Ureter (tissue), 1 donor: Measurements from ENCODE around the gene NDST4. TPM values are rescaled to one million over a fixed set of nuclear protein-coding genes. Genes with fewer than 3 reads are reported as not detected.

Experiments used
- DNase-seq: peaks from one replicate; pipeline ENCODE4 v3.0.0-alpha.2; 2020; ENCODE audit warnings: low spot score
- total RNA-seq: library from RNA; stranded (reverse); gene quantifications from one replicate; pipeline ENCODE4 v1.2.4, GENCODE V29; 2023
- donor health status: DM: yes; HTN: yes; CAD: no.

NDST4 gene
- total RNA-seq, 1 donor from 2014 or later = not detected

DNA sequence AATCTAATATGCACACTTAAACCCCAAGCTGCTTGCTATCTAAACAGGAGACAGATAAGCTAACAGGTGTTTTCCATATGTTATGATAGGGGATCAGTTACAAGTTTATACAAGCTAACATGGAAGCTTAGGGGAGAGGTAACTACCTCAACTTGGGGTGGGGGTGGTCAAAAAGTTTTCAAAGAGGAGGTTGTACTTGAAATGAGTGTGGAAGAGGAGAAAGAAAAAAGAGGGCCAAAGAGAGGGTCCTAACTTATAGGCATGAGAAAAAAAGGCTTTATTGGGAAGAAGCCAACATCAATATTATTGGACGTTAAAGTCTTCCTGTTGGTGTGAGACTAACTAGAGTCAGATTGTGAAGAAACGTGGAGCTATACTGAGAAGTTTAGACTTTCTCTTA, 205.9 kb downstream of the NDST4 start:
- DNase-seq = no peak

DNA sequence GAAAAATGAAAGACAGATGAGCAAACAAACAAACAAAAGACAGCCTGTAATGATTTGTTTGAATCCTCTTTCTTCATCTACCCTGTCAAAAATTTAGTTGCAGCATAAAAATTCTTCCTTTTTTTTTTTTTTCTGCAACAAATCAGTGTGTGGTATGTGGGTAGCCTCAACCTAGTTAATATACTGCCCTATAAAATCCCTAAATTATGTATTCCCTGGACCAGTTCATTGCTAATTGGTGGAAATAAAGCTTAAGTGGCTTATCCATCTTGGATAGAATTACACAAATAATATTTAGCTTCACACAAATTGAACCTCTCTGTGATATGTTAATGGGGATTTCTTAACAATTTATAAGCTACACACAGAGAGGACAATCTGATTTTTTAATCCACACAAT, 208.4 kb downstream of the NDST4 start:
- no peak for DNase-seq

DNA sequence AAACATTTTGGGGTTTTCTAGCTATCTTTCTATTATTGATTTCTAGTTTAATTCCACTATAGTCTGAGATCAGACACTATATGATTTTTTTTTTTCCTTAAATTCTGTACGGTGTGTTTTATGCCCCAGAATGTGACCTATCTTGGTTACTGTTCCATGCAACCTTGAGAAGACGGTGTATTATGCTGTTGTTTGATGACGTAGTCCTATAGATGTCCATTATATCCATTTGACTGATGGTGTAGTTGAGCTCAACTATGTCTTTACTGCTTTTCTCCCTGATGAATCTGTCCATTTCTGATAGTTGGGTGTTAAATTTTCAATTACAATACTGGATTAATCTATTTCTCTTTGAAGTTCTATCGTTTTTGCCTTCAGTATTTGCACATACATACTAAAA, 212.5 kb downstream of the NDST4 start:
- DNase-seq = no peak

DNA sequence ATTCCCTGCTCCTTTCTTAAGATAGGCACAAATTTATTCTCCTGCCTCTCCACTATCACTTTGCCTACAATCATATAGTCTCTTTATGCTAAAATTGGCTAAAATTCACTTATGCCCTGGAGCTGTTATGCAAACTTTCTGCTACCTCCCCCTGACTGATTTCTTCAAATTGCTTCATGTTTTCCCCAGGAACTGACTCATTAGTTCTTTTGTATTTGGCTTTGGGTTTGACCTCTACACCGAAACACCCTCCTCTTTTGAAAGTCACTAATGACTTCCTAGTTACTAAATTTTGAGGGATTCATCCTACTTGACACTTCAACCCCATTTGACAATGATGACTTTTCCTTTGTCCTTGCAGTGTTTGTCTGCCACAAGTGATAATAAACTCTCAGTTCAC, 222.6 kb downstream of the NDST4 start:
- DNase-seq = no peak

DNA sequence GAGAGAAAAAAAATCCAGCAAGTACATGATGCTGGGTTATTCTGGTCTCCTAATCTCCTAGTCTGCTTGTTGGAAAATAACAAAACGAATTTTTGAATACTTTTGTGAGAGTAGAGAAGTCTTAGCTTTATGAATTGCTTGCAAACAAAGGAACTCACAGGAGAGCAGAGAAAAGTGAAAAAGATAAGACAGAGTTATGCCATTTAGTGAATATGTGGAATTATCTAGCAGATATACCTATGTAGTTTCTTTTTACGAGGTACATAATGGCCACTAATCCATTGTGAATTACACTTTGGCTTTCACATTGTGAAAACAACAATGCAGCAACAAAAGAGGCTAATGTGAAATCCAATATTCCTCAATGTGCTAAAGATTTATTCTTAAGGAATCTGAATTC, 226.7 kb downstream of the NDST4 start:
- DNase-seq = no peak

DNA sequence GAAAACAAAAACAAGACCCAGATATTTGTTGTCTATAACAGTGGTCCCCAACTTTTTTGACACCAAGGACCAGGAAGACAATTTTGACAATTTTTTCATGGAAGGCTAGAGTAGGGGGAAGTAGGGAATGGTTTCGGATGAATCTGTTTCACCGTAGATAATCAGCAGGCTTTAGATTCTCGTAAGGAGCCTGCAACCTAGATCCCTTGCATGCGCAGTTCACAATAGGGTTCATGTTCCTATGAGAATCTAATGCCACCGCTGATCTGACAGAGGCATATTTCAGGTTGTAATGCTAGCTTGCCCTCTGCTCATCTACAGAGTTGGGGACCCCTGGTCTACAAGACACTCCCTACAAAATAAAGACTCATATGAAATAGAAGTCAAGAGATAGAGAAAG, 229.8 kb downstream of the NDST4 start:
- no peak for DNase-seq

DNA sequence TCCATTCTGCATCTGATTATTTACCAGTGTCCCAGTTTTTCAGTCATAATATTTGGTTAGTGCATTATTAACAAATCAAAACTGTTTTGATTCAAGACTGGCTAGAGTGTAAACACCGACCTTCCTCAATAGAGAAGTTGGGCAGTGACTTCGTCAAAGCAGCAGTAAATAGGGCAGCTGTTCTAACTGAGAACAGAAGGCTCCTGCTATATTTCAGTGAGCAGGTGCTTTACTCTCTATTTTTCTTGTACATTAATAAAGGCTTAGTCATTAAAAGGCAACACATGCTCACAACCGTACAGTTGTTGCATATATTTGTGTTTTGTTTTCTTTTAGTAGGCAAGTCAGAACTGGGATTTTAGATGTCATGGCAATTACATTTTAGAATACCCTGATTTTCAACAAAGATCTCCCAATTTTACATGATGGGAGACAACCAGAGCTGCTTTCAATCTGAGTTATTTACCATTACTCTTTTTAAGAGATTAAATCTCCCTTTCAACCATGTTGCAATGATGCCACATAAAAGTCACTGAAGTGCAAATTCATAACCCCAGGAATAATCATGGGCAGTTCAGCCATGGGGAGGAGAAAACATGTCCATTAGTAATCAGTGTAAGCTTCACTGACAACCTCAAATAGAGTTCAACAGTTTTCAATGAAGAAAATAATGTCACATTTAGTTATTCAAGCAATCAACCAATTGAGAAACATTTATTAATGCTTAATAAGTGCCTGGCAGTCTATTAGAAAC, 233.3 kb downstream of the NDST4 start:
- DNase-seq = no peak

DNA sequence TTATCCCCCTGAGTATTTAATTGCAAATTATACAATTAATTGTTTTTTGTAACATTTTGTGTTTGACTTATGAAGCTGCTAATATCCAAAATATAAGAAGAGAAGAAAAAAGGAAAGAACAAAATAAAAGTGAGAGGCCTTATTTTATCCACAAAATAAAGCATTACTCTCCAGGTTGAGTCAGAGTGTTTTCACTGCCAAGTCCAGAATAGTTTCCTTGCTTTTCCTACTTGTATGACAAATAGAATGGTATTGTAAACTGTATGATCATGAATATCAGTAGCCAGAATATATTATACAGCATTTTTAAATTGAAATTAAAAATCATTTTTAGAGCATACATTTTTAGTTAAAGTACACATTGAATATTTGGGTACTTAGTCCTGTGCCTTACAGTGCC, 237.8 kb downstream of the NDST4 start:
- no peak for DNase-seq

DNA sequence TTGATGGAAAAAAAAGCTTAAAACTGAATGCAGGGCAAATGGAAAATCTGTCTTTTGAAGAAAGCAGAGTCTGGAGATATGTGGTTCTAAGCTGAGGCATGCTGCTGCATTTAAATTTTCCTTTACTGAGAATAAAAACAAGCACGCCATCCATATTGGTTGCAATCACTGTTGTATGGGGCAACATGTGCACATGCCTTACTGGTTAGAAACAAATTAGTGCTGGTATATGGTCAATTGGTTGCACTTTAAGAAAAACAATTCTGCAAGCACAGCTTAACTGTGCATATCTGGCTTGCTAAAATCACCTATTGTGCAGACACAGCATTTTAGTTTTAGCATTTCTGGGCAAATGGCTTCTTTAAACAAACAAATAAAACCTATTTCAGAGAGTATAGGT, 239.1 kb downstream of the NDST4 start:
- DNase-seq = no peak

DNA sequence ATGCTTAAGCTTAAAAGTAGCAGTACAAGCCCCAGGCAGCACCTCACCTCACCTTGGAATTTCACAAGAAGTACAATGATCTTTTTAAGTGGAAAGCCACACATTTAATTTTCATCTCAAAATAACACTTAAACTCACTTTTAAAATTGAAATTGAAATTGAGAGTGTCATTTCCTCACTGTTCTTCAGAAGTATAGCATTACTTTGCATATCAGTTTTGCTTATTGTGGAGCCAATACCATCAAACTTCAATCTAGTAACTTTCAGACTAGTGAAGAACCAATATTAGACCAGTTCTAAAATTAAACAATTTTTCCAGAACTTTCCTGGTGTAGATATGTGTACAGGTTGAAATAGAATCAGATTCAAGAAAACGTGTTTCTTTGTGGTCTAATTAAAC, 242.4 kb downstream of the NDST4 start:
- no peak for DNase-seq

DNA sequence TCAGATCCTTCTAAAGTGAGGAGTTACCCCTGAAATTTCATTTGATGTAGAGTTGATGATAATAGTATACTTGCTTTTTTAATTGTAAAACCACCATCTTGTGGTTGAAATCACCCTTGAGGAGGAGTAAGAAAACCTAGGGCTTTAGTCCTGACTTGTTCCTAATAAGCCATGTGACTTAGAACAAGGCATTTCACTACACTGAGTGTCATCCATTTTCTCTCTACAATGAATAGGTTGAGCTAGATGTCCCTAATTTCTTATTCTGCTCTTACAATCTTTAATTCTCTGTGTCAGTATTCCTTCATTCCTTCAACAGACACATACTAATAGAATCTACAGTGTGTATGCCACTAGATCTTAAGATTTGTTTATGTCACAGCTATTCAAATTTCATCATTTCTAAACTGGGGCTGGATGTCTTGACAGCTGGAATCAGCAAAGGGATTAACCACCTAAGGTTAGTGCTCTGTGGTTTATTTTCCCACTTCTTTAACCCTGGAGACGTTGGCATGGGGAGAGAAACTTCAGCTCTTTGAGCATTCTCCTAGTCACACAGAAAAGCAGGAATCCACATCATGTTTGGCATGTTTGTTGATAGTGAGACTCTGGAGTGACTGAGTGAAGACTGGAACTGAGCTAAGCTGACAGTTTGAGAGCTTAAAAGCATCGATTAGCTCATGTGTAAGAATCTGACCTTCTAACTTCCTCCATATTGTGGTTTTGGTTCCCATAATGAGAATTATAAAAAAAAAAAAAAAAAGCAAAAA, 246.3 kb downstream of the NDST4 start:
- DNase-seq = no peak

DNA sequence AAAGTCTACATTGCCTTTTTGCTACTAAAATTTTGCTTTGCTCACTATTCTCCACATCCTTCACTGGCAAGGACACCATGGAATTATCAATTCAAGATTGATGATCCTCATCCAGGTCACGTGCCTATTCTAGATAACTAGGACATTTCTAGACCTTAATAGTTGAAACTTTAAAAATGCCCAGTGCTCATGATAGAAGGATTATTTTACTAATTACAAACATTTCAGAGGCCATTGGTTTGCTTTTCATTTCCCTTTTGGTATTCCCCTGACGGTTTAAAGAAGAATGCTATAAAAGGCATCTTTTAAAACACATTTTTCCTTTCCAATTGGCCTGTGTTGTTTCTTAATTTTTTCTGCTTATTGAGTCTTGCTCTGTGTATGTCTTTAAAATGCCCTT, 249.4 kb downstream of the NDST4 start:
- no peak for DNase-seq

DNA sequence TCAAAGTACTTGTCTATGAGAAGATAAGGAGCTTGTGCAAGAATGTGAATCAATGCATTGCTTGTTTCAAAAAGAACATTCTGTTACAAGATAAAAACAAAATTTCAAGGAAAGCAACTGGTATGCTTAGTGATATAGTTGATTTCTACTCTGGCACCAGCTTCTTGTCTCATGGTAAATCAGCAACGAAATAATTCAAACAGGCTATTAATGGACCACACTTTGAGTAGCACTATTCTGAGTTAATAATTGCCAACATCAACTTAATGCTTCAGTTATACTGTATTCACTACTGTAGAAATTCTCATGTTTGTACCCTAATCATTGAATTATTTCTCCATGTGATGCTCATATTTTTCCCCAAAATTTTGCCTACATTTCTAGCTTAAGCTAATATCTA, 252.6 kb downstream of the NDST4 start:
- no peak for DNase-seq

DNA sequence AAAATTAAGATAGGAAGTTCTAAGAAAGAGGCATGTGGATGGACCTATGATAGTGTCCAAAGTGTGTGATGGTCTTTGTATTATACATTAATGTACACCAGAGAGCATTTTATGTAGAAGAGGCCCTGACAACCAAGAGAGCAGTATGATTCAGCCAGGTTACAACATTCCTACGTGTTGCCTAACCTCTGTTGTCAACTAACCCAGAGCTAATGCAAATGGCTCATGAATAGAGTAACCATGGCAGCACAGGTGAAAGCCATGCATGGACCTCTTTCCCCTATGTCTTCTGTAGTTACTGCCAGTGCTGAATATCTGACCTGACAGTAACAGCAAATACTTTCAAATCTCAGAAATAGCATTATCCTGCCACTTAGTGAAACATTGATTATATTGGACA, 255.6 kb downstream of the NDST4 start:
- DNase-seq = no peak

DNA sequence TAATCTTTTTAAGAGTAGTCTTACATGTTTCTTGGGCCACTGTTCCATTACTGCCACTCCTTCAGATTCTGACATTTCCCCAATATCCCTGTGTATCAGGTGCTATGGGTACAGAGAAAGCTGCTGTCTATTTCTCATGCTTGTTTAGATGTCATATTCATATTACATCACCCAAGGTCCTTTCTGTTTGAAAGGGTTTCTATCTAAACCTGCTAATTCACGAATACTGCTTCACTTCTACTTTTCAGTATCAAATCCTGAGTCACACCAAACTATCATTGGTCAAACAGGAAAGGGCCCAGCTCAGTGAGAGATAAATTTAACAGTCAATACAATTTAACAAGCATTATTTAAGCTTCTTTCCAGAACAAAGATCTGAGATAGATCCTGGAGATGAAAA, 273.4 kb downstream of the NDST4 start:
- DNase-seq = no peak

DNA sequence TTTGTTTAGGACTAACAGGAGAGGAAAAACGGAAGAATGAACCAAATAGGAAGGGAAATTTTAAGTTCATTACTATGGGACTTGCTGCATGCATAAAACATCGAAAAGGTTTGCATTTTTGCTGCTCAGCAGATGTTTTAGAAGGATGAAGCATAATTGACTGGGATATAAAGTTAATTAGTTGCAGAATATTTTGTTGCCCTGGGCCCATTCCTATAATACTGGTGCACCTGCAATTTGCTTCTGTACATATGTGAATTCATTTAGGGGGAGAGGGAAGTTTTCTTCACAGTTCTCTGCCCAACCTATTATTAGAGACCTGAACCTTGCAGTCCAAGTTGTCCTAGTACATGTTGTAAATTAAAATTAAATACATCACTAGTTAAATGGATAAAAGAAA, 282.8 kb downstream of the NDST4 start:
- no peak for DNase-seq

DNA sequence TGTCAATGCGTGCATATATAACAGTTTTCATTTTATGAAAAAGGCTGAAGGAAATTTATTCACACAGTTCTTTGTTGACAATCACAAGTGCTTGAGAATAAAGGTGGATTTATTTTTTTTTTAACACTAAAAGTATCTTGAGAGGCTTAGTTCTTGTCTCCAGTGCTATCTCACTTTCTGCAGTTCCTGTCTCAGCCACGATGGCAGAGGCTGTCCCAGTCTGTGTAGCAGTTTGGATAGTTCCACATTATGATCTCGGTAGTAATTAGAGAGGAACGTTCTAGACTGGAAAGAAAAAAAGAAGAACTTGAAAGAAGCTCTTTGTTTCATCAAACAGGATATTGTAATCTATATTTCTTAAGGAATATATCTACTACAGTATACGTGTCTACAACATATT, 285.8 kb downstream of the NDST4 start:
- no peak for DNase-seq

DNA sequence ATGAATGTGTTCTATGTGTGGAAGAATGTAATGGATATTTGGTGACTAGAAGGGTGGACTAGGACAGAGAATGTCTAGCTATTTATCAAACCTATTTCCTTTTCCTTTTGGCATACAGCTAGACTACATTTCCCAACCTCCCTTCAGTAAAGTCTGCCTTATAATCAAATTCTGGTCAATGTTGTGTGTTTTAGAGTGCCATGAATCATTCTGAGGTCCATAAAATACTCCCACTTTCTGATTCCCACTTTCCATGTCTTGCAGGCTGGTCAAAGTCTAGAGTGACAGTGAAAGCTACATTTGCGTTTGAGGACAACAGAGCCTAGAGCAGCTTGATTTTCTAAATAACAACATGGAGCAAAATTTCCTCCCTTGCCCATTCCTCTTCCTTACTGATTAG, 297.7 kb downstream of the NDST4 start:
- DNase-seq = no peak

DNA sequence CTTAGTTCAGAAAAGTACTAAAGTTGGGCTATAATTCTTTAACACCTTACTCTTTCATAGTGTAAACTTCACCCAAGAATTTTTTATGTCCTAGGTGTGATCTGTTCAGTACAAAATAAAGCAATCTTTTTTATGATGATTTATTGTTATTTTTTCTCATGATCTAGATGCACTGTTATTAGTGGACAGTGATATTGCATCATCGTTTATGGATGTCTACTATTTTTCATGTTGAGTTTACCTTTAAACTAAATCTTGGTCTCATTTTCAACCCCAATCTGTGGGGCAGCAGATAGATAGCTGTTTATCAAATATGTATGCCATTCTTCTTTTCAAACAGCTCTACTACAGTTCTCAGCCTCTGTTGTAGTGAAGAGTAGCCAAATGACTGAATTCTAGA, 299.5 kb downstream of the NDST4 start:
- no peak for DNase-seq

DNA sequence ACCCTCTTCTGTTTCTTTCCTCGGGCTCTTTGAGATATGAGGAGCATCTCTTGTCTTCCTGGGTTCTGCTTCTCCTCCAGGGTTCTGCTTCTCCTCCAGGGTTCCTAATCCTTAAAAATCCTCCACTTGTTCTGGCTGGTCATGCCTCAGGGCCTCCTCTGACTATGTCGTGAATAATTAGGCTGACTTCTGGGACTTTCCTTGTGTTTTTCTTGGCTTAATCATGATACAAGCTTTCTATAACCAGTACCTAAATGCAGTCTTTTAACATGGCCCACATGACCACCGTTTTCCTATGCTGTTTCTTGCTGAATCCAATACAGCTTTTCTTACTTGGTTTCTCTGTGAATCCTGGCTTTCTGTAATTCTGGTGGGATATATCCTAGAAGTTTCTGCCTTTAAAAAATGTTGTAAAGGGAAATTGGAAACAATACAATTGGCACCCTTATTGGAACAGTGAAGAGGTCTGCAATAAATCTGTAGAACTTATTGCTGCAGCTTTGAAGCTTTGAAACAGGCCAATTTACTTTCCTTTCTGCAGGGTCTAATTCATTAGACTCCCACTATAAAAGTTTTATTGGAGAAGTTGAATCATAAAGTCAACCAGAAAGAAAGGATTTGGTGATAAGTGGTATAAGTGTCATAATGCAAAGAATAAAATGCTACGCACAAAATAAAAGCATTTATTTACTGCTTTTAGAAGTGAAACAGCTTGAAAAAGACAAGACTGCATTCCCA, 301.7 kb downstream of the NDST4 start:
- DNase-seq = no peak

DNA sequence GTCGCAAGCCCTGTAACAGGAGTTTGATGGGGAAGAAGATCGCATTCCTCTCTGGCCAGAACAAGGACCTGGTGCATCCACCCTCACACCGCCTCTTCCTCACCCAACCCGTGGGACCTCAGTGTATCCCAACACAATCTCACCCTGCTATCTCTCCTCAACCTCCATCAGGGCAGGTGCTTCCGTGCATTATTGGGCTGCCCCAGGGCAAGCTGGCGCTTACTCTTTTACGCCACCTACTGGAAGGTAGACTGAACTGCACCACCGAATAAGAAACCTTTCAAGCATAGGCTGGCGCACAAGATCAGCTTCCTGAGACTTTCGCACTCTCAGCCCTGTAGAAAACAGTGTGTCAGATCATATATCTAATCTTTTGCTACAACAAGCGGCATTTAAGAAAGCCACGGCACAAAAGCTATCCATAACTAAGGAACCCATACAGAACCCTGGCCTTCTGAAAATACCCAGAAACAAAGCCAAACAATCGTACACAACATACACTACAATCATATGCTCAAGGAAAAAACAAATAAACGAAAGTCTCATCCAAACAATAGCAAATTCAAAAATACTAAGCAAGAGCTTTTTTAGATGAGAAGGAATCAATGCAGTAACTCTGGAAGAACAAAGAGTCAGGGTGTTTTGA, 305.5 kb downstream of the NDST4 start:
- DNase-seq = no peak

DNA sequence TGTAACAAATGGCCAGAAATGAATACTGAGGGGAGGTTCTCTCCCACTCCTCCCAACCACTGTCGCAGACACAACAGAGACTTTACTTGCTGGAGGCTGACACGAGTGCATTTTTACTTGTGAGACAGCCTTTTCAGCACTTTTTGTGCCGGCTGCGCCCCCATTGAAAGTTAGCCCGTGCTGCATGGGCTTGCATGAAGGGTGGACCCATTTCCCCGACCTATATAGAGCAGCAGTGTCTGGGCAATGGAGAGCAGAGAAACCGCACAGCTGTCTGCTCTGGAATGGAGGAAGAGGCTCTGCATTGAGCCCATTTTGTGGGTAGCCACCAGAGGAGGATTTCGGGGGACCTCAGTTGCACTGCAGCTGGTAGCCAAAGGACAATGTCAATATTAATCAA, 306.1 kb downstream of the NDST4 start:
- DNase-seq = no peak
